T-cell (primary cell): ENCODE data around the gene GFOD1. TPM values are rescaled to one million over a fixed set of nuclear protein-coding genes. Genes with fewer than 3 reads are reported as not detected.

Source experiments
- ATAC-seq, 4 experiments: fragments of 200-7000 bp in 3 of 4; fragments of 150-1000 bp in 1 of 4; cut with Tn5 transposase; replicated peaks in 1 of 4; 1 replicate in 3 of 4; 2 replicates in 1 of 4; pipeline ENCODE4 v1.10.0; 2021; ENCODE audit warnings: moderate library complexity in 3 of 4, mild to moderate bottlenecking in 2 of 4, moderate number of reproducible peaks in 1 of 4
- CTCF ChIA-PET, 2 donors: fragments of 300-600 bp; sonication (Branson Sonifier 250); formaldehyde crosslinking; loops; one replicate each; lab custom pipeline; 2022; ENCODE audit warnings: antibody characterized with exemption in 2 of 2; lab: Charles Lee
- POLR2A ChIA-PET, 2 donors: fragments of 300-600 bp; sonication (Branson Sonifier 250); formaldehyde crosslinking; loops; one replicate each; lab custom pipeline; 2022; ENCODE audit warnings: antibody characterized with exemption in 2 of 2; lab: Charles Lee
- DNase-seq, 35 experiments: peaks; one replicate each; pipeline versions ENCODE4 v3.0.0 to v3.0.0-alpha.2; 2013 to 2023
- H3K27ac ChIP-seq: one replicate; pipeline ENCODE4 v1.5.1; 2013; ENCODE audit warnings: low read length
- H3K27me3 ChIP-seq, 2 experiments: replicated peaks in 1 of 2; 1 replicate in 1 of 2; 2 replicates in 1 of 2; pipeline versions ENCODE4 v1.6.1 to v1.7.0; 2013; ENCODE audit warnings: low read length in 1 of 2, mixed read lengths in 1 of 2; ENCODE audit not compliant: control insufficient read depth in 2 of 2, insufficient read depth in 2 of 2; ENCODE audit errors: extremely low read depth in 1 of 2
- H3K36me3 ChIP-seq, 2 donors: 1 replicate in 1 of 2; 2 replicates in 1 of 2; pipeline versions ENCODE4 v1.6.1 to v1.7.0; 2013; ENCODE audit warnings: low read length in 1 of 2; ENCODE audit not compliant: control insufficient read depth in 2 of 2, insufficient read depth in 1 of 2; ENCODE audit errors: extremely low read depth in 1 of 2
- H3K4me1 ChIP-seq, 2 experiments: 1 replicate in 1 of 2; 2 replicates in 1 of 2; pipeline versions ENCODE4 v1.6.1 to v1.7.0; 2013; ENCODE audit warnings: low read length in 2 of 2, mixed read lengths in 1 of 2; ENCODE audit not compliant: insufficient read depth in 2 of 2, control insufficient read depth in 1 of 2; ENCODE audit errors: extremely low read depth in 1 of 2
- H3K4me3 ChIP-seq, 2 donors: 1 replicate in 1 of 2; 2 replicates in 1 of 2; pipeline versions ENCODE4 v1.5.1 to v1.7.0; 2013; ENCODE audit warnings: mild to moderate bottlenecking in 2 of 2, low read length in 1 of 2, moderate library complexity in 1 of 2; ENCODE audit not compliant: control insufficient read depth in 1 of 2; ENCODE audit errors: extremely low read depth in 1 of 2
- H3K9me3 ChIP-seq: 2 replicates; pipeline ENCODE4 v1.7.0; 2013
- H3K27ac Mint-ChIP-seq, 2 donors: one replicate each; pipeline ENCODE4 v1.8.0; 2020 to 2021; ENCODE audit warnings: mild to moderate bottlenecking in 2 of 2, mixed read lengths in 2 of 2
- H3K27me3 Mint-ChIP-seq, 2 donors: one replicate each; pipeline ENCODE4 v1.8.0; 2021 to 2022; ENCODE audit warnings: mixed read lengths in 2 of 2
- H3K36me3 Mint-ChIP-seq: one replicate; pipeline ENCODE4 v1.8.0; 2021; ENCODE audit warnings: mixed read lengths
- H3K4me1 Mint-ChIP-seq, 3 donors: one replicate each; pipeline ENCODE4 v1.8.0; 2020 to 2022; ENCODE audit warnings: mixed read lengths in 3 of 3, mild to moderate bottlenecking in 1 of 3
- H3K4me3 Mint-ChIP-seq, 3 donors: one replicate each; pipeline ENCODE4 v1.8.0; 2020 to 2022; ENCODE audit warnings: mild to moderate bottlenecking in 3 of 3, mixed read lengths in 3 of 3, moderate library complexity in 3 of 3
- H3K9me3 Mint-ChIP-seq, 3 donors: one replicate each; pipeline ENCODE4 v1.8.0; 2020 to 2022; ENCODE audit warnings: mixed read lengths in 3 of 3
- WGBS: methylation state at CpG from one replicate; pipeline ENCODE4 v1.1.5; 2013; ENCODE audit warnings: missing lambda C conversion rate; ENCODE audit not compliant: insufficient coverage; 5-methylcytosine and 5-hydroxymethylcytosine counted together
- total RNA-seq, 35 experiments: library from RNA in 6 of 35; stranded (reverse) in 6 of 35; fragments of 120-200 nt in 1 of 35; gene quantifications; one replicate each; pipeline versions ENCODE4 v1.2.1 to v1.2.4 and lab custom pipeline; 2013 to 2026

Gene GFOD1
- total RNA-seq, 5 donors from 2014 or later (not counting 1 experiment from before 2014, with no cell fraction given) = 1.9 to 3.2 (median 2.3) TPM

DNA sequence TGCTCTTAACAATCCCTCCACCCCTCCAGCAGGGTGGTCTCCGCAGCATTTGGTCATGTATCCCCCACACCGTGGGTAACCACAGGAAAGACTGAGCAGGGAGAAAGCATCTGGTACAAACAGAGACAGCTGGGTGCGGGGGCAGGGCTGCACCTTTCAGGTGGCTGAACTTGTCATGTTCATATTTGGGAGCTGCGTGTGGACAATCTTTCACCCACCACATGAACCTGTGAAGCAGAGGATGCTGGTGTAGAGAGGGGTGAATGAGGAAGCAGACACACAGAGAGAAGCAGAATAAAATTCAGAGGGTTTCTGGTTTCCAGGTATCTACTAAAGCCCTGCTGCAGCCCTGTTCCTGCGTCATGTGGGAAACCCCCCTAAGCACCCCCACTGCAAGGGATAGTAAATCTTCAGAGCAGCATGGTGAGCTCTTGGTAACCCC is 8.9 kb downstream of the GFOD1 start:
- DNase-seq = peak in 10 of 35 experiments; percentile 11 to 62 (median 30)
- H3K4me1 ChIP-seq = peaks cover 0 to 10% of the 10 kb centered on the region in 2 experiments
- H3K27ac ChIP-seq = no peak overlapping the region

DNA sequence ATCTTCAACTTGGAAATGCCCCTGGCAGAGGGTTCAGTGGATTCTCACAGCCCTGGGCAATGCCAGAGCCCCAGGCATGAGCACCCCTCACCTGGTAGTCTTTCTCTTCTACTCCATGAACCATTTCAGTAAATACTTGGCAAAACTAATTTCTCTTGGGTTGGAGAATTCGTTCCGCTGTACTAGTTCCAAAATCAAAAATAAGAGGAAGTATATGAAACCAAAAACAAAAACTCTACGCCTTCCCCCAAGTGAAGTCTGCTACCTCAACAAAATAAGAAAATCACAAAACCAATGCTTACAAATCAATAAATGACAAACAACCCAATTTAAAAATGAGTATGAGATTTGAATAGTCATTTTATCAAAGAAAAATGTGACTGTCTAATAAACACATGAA is 12.6 kb downstream of the GFOD1 start:
- no peaks in the 10 kb centered on the region for H3K27me3 ChIP-seq
- no CpG with 5 or more reads among the region's 3 CpGs for WGBS
- H3K27ac ChIP-seq = no peak overlapping the region
- Mint-ChIP-seq H3K27ac (no peak overlapping the region), H3K9me3 (no peaks in the 10 kb centered on the region), H3K27me3 (no peaks in the 10 kb centered on the region), H3K36me3 (peaks cover 4% of the 10 kb centered on the region), H3K4me3 (no peak overlapping the region), H3K4me1 (peaks cover 3 to 10% (median 5%) of the 10 kb centered on the region in 3 donors)
- no peak overlapping the region for H3K4me3 ChIP-seq
- peaks cover 0 to 5% of the 10 kb centered on the region in 2 experiments for H3K4me1 ChIP-seq
- CTCF ChIA-PET = no interaction called here
- DNase-seq (no peak), ATAC-seq (no peak)
- H3K36me3 ChIP-seq = no peaks in the 10 kb centered on the region
- POLR2A ChIA-PET = no interaction called here
- H3K9me3 ChIP-seq = no peaks in the 10 kb centered on the region

More for the DNA sequence above, 8.9 kb downstream of the GFOD1 start:
- peaks cover 4% of the 10 kb centered on the region for H3K36me3 Mint-ChIP-seq
- peak in 1 of 4 experiments; percentile 92 for ATAC-seq
- Histone ChIP-seq H3K36me3 (no peaks in the 10 kb centered on the region), H3K9me3 (no peaks in the 10 kb centered on the region), H3K4me3 (no peak overlapping the region), H3K27me3 (peaks cover 0 to 6% of the 10 kb centered on the region in 2 experiments)
- H3K27me3 Mint-ChIP-seq = peaks cover 1 to 3% of the 10 kb centered on the region in 2 donors
- H3K27ac Mint-ChIP-seq = no peak overlapping the region
- H3K4me3 Mint-ChIP-seq = no peak overlapping the region
- ChIA-PET CTCF (interaction anchor here in 1 of 2 donors (0.7 kb wide), 1 partner anchor 336 kb away, joined by 4 read pairs; the partner anchor contains the start of gene MCUR1), POLR2A (no interaction called here)
- peaks cover 3 to 12% (median 11%) of the 10 kb centered on the region in 3 donors for H3K4me1 Mint-ChIP-seq
- no peaks in the 10 kb centered on the region for H3K9me3 Mint-ChIP-seq
- WGBS = 28% methylated on average over 2 of the region's 5 CpGs

DNA sequence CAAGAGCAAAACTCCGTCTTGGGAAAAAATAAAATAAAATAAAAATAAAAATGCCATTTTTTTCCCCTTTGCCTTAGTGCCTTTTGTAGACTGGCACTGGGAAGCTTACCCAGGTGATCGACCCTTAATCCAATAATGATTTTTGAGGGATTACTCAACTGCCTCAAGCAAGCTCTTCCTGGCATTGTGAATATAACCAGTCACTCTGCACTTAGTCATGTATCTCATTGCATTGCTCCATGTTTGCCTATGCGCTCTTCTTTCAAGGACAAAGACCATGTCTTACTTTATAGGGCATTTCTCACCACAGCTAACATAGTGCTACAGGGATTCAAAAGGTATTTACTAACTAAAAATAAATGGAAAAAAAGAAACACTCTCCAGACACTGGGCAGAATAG is 13.0 kb downstream of the GFOD1 start:
- peaks cover under 1% of the 10 kb centered on the region for H3K36me3 Mint-ChIP-seq
- H3K27me3 Mint-ChIP-seq = no peaks in the 10 kb centered on the region
- Histone ChIP-seq H3K4me3 (no peak overlapping the region), H3K9me3 (no peaks in the 10 kb centered on the region), H3K4me1 (peaks cover 0 to 5% of the 10 kb centered on the region in 2 experiments), H3K27me3 (no peaks in the 10 kb centered on the region), H3K36me3 (no peaks in the 10 kb centered on the region), H3K27ac (no peak overlapping the region)
- H3K9me3 Mint-ChIP-seq = no peaks in the 10 kb centered on the region
- H3K4me3 Mint-ChIP-seq = no peak overlapping the region
- peaks cover 3 to 7% (median 5%) of the 10 kb centered on the region in 3 donors for H3K4me1 Mint-ChIP-seq
- 89% methylated on average over 1 of the region's 3 CpGs for WGBS
- no peak for DNase-seq
- no peak overlapping the region for H3K27ac Mint-ChIP-seq
- ChIA-PET POLR2A (no interaction called here), CTCF (no interaction called here)
- no peak for ATAC-seq

DNA sequence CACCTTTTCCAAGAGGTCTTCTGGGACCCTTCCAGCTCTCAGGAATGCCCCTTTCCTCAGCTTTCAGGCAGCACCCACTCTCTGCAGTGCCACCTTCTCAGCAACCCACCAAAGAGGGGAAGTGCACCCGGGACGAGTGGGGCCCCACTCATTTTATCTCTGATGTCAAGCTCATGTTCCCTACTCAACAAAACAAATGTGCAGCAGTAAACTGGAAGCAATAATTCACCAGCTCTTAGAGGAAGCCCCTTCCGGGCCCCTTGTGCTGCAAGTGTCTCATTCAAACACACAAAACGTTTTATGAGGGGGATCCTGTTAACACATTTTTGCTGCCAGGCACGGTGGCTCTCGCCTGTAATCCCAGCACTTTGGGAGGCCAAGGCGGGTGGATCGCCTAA is 13.6 kb downstream of the GFOD1 start:
- Histone ChIP-seq H3K36me3 (no peaks in the 10 kb centered on the region), H3K9me3 (no peaks in the 10 kb centered on the region), H3K27ac (no peak overlapping the region), H3K4me3 (no peak overlapping the region), H3K4me1 (peaks cover 0 to 5% of the 10 kb centered on the region in 2 experiments), H3K27me3 (no peaks in the 10 kb centered on the region)
- Mint-ChIP-seq H3K9me3 (no peaks in the 10 kb centered on the region), H3K27ac (no peak overlapping the region), H3K4me3 (no peak overlapping the region), H3K27me3 (no peaks in the 10 kb centered on the region), H3K36me3 (no peaks in the 10 kb centered on the region), H3K4me1 (peaks cover 3 to 6% (median 5%) of the 10 kb centered on the region in 3 donors)
- DNase-seq (no peak), ATAC-seq (no peak)
- ChIA-PET POLR2A (no interaction called here), CTCF (no interaction called here)
- WGBS = no CpG with 5 or more reads among the region's 8 CpGs

DNA sequence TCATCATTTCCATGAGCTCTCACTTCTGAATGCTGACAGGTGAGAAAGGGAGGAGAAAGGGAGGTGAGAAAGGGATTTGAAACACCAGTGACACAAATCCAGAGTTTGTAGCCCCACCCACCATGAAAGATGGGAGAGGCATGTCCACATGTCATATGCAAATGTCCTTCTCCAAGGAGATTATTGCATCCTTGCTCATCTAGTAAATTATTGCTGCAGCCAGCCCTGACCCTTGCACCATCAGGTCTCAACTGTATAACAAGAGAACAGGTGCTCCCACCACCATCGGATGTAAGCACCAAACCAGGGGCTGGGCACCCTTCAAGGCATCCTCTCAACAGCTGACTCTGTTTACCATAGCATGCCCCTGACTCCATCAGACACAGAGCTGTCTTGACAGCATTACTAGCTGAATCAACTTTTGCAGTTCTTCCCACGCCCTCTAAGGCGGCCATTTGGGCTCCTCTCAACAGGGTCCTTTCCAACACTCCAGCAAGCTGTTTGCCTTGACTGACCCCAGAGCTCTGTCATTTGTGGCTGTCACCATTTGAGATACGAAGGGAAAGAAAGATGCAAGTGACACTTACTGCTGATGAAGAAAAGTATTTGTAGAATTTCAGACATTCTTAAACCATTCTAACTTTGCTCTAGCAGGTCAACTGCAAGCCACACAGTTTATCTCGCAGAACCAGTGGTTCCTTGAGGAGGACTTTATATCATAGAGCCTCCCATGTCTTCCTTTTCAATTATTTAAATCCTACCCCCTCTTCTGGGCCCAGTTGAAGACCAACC is 14.2 kb downstream of the GFOD1 start:
- Histone ChIP-seq H3K27ac (no peak overlapping the region), H3K4me1 (no peaks in the 10 kb centered on the region), H3K4me3 (no peak overlapping the region), H3K36me3 (no peaks in the 10 kb centered on the region), H3K9me3 (no peaks in the 10 kb centered on the region), H3K27me3 (no peaks in the 10 kb centered on the region)
- Mint-ChIP-seq H3K4me3 (no peak overlapping the region), H3K27ac (no peak overlapping the region), H3K36me3 (no peaks in the 10 kb centered on the region), H3K4me1 (peaks cover 0 to 2% (median under 1%) of the 10 kb centered on the region in 3 donors), H3K27me3 (no peaks in the 10 kb centered on the region), H3K9me3 (no peaks in the 10 kb centered on the region)
- POLR2A ChIA-PET = no interaction called here
- CTCF ChIA-PET = no interaction called here
- 100% methylated on average over 2 of the region's 5 CpGs for WGBS
- no peak for DNase-seq
- no peak for ATAC-seq

DNA sequence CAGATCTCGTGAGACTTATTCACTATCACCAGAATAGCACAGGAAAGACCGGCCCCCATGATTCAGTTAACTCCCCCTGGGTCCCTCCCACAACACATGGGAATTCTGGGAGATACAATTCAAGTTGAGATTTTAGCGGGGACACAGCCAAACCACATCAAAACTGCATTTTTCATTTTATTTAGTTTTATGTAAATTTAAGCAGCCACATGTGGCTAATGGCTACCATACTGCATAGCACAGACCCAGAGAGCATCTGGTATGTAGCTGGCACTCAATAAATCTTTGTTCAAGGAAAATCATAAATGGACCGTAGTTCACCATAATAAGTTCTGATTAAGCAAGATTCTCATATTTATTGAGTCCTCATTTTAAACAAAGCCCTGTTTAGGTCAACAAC is 15.3 kb downstream of the GFOD1 start:
- 0% methylated on average over 1 of the region's 4 CpGs for WGBS
- H3K4me3 Mint-ChIP-seq = no peak overlapping the region
- CTCF ChIA-PET = no interaction called here
- H3K9me3 ChIP-seq = no peaks in the 10 kb centered on the region
- POLR2A ChIA-PET = no interaction called here
- DNase-seq = no peak
- H3K27me3 ChIP-seq = no peaks in the 10 kb centered on the region
- no peak overlapping the region for H3K4me3 ChIP-seq
- no peak overlapping the region for H3K27ac Mint-ChIP-seq
- no peaks in the 10 kb centered on the region for H3K36me3 ChIP-seq
- no peaks in the 10 kb centered on the region for H3K36me3 Mint-ChIP-seq
- no peak for ATAC-seq
- H3K4me1 Mint-ChIP-seq = peaks cover 0 to 2% (median 0%) of the 10 kb centered on the region in 3 donors
- H3K4me1 ChIP-seq = no peaks in the 10 kb centered on the region
- no peaks in the 10 kb centered on the region for H3K9me3 Mint-ChIP-seq
- no peak overlapping the region for H3K27ac ChIP-seq
- no peaks in the 10 kb centered on the region for H3K27me3 Mint-ChIP-seq
